C4-2B (cell line): ENCODE results near the gene SLC39A1.

Experiments
- CTCF ChIP-seq: fragments of 450-650 bp; conservative IDR thresholded peaks from 2 replicates; pipeline ENCODE4 v1.5.1; 2017; ENCODE audit warnings: mild to moderate bottlenecking
- ZFX ChIP-seq: fragments of 450-650 bp; IDR thresholded peaks from 2 replicates; pipeline ENCODE4 v1.6.1; 2017

GRCh38 chr1:153929981-153930948, 33.1 kb downstream of the SLC39A1 start:
- no peak for TF ChIP-seq CTCF
- no peak for TF ChIP-seq ZFX
